H1 (cell line): ENCODE data around the gene KRTAP10-5. TPM values are rescaled to one million over a fixed set of nuclear protein-coding genes. Genes with fewer than 3 reads are reported as not detected.

Source experiments
- CTCF ChIA-PET: fragments of 300-600 bp; sonication (Branson Sonifier 250); formaldehyde crosslinking; loops from one replicate; lab custom pipeline; 2021; ENCODE audit not compliant: partially characterized antibody; lab: Charles Lee
- POLR2A ChIA-PET: fragments of 300-600 bp; sonication (Branson Sonifier 250); formaldehyde crosslinking; loops from one replicate; lab custom pipeline; 2021; ENCODE audit warnings: inconsistent platforms; ENCODE audit not compliant: partially characterized antibody; lab: Charles Lee
- DNase-seq, 2 experiments: peaks; one replicate each; pipeline versions ENCODE4 v3.0.0 to v3.0.0-alpha.2; 2010 to 2022; ENCODE audit warnings: low spot score in 2 of 2, low read depth in 1 of 2, mixed read lengths in 1 of 2
- FAIRE-seq: peaks from 2 replicates; lab custom pipeline; 2011; peaks lifted over from hg19 to GRCh38; lab: Jason Lieb, UNC
- H2AFZ ChIP-seq: 2 replicates; pipeline ENCODE4 v1.8.1; 2012; ENCODE audit warnings: low read length, inconsistent platforms
- H2AK5ac ChIP-seq: 2 replicates; pipeline ENCODE4 v1.6.1; 2013; ENCODE audit warnings: low read depth, low read length
- H2BK120ac ChIP-seq: replicated peaks from 2 replicates; pipeline ENCODE3; 2013; ENCODE audit warnings: low read depth, low read length, inconsistent platforms
- H2BK12ac ChIP-seq: 2 replicates; pipeline ENCODE4 v1.6.1; 2013; ENCODE audit warnings: low read depth, low read length
- H2BK15ac ChIP-seq: 2 replicates; pipeline ENCODE4 v1.6.1; 2013; ENCODE audit warnings: low read length
- H2BK20ac ChIP-seq: 2 replicates; pipeline ENCODE4 v1.6.1; 2013; ENCODE audit warnings: low read length
- H2BK5ac ChIP-seq: 2 replicates; pipeline ENCODE4 v1.6.1; 2013; ENCODE audit warnings: low read depth, low read length
- H3K14ac ChIP-seq: 2 replicates; pipeline ENCODE4 v1.6.1; 2013; ENCODE audit warnings: inconsistent platforms; ENCODE audit not compliant: insufficient read length
- H3K18ac ChIP-seq: 2 replicates; pipeline ENCODE4 v1.6.1; 2013; ENCODE audit warnings: low read length; ENCODE audit errors: extremely low read depth
- H3K23ac ChIP-seq: 2 replicates; pipeline ENCODE4 v1.6.1; 2013; ENCODE audit warnings: inconsistent platforms; ENCODE audit not compliant: insufficient read length
- H3K23me2 ChIP-seq: 2 replicates; pipeline ENCODE4 v1.6.1; 2013; ENCODE audit warnings: low read depth, low read length
- H3K27ac ChIP-seq: 2 replicates; pipeline ENCODE4 v1.6.1; 2011; ENCODE audit warnings: low read depth, low read length, inconsistent platforms
- H3K27me3 ChIP-seq, 4 experiments: replicated peaks in 1 of 4; 1 replicate in 1 of 4; 2 replicates in 3 of 4; pipeline versions ENCODE4 v1.6.1 to v1.8.1; 2011 to 2013; ENCODE audit warnings: low read length in 3 of 4, mild to moderate bottlenecking in 3 of 4, inconsistent platforms in 2 of 4, mixed read lengths in 2 of 4, moderate library complexity in 1 of 4; ENCODE audit not compliant: control insufficient read depth in 3 of 4, insufficient read depth in 3 of 4; ENCODE audit errors: extremely low read depth in 1 of 4
- H3K36me3 ChIP-seq, 4 experiments: 2 replicates each; pipeline versions ENCODE4 v1.6.1 to v1.8.1; 2011 to 2013; ENCODE audit warnings: mild to moderate bottlenecking in 4 of 4, low read length in 3 of 4, moderate library complexity in 2 of 4, control low read depth in 1 of 4, inconsistent platforms in 1 of 4; ENCODE audit not compliant: insufficient read depth in 4 of 4, control insufficient read depth in 2 of 4
- H3K4ac ChIP-seq: replicated peaks from 2 replicates; pipeline ENCODE3; 2013; ENCODE audit warnings: low read length, low read depth, mixed read lengths, inconsistent platforms; ENCODE audit not compliant: insufficient read length
- H3K4me1 ChIP-seq, 4 experiments: replicated peaks in 1 of 4; 1 replicate in 1 of 4; 2 replicates in 3 of 4; pipeline versions ENCODE4 v1.6.1 to v1.8.1; 2011 to 2013; ENCODE audit warnings: low read length in 3 of 4, inconsistent platforms in 2 of 4, mixed read lengths in 1 of 4; ENCODE audit not compliant: insufficient read depth in 4 of 4, control insufficient read depth in 3 of 4
- H3K4me2 ChIP-seq, 2 experiments: 2 replicates each; pipeline versions ENCODE4 v1.6.1 to v1.8.1; 2011 to 2013; ENCODE audit warnings: low read depth in 2 of 2, low read length in 2 of 2, control low read depth in 1 of 2, inconsistent platforms in 1 of 2, mild to moderate bottlenecking in 1 of 2; ENCODE audit not compliant: insufficient read depth in 1 of 2
- H3K4me3 ChIP-seq, 4 experiments: fragments of 200-600, 300-600 bp in 1 of 4; sonication (generic), shearing (Covaris generic), sonication (Bioruptor Twin) in 1 of 4; 2 replicates each; pipeline versions ENCODE4 v1.5.1 to v1.8.1; 2011 to 2016; ENCODE audit warnings: low read length in 4 of 4, low read depth in 3 of 4, control low read depth in 2 of 4, inconsistent platforms in 2 of 4, mild to moderate bottlenecking in 2 of 4, mixed read lengths in 1 of 4, moderate library complexity in 1 of 4; ENCODE audit not compliant: insufficient read depth in 2 of 4; ENCODE audit errors: extremely low read depth in 1 of 4
- H3K56ac ChIP-seq: replicated peaks from 2 replicates; pipeline ENCODE3; 2013; ENCODE audit warnings: low read depth, mild to moderate bottlenecking, mixed read lengths, low read length, inconsistent platforms; ENCODE audit not compliant: insufficient read length
- H3K79me1 ChIP-seq: 2 replicates; pipeline ENCODE4 v1.6.1; 2013; ENCODE audit warnings: low read depth, low read length, control low read depth
- H3K79me2 ChIP-seq, 2 experiments: 2 replicates each; pipeline versions ENCODE4 v1.6.1 to v1.8.1; 2012 to 2013; ENCODE audit warnings: low read length in 2 of 2, mild to moderate bottlenecking in 2 of 2, inconsistent platforms in 1 of 2; ENCODE audit not compliant: insufficient read depth in 2 of 2, control insufficient read depth in 1 of 2
- H3K9ac ChIP-seq, 4 experiments: replicated peaks in 1 of 4; 1 replicate in 1 of 4; 2 replicates in 3 of 4; pipeline versions ENCODE4 v1.6.1 to v1.8.1; 2011 to 2013; ENCODE audit warnings: low read depth in 3 of 4, low read length in 3 of 4, control low read depth in 2 of 4, mild to moderate bottlenecking in 2 of 4, moderate library complexity in 2 of 4, inconsistent platforms in 1 of 4; ENCODE audit errors: extremely low read depth in 1 of 4
- H3K9me3 ChIP-seq, 2 experiments: 2 replicates each; pipeline versions ENCODE4 v1.6.1 to v1.8.1; 2012 to 2013; ENCODE audit warnings: mild to moderate bottlenecking in 2 of 2, moderate library complexity in 2 of 2, control low read depth in 1 of 2, inconsistent platforms in 1 of 2, low read depth in 1 of 2, low read length in 1 of 2, mixed read lengths in 1 of 2; ENCODE audit not compliant: insufficient read depth in 2 of 2
- H4K20me1 ChIP-seq, 2 experiments: replicated peaks in 1 of 2; 2 replicates each; pipeline versions ENCODE3 to v1.8.1; 2011 to 2013; ENCODE audit warnings: inconsistent platforms in 2 of 2, low read length in 2 of 2, mild to moderate bottlenecking in 1 of 2; ENCODE audit not compliant: insufficient read depth in 2 of 2, control insufficient read depth in 1 of 2
- H4K5ac ChIP-seq: 2 replicates; pipeline ENCODE4 v1.6.1; 2013; ENCODE audit warnings: low read length, low read depth, mixed read lengths, inconsistent platforms; ENCODE audit not compliant: insufficient read length
- H4K8ac ChIP-seq: 2 replicates; pipeline ENCODE4 v1.8.0; 2013; ENCODE audit warnings: mild to moderate bottlenecking, moderate library complexity, low read length, inconsistent platforms; ENCODE audit not compliant: insufficient read depth; ENCODE audit errors: extremely low read depth
- H4K91ac ChIP-seq: replicated peaks from 2 replicates; pipeline ENCODE3; 2013; ENCODE audit warnings: low read length, mixed read lengths, inconsistent platforms; ENCODE audit not compliant: insufficient read length
- BCL11A ChIP-seq, 2 experiments: IDR thresholded peaks; one replicate each; pipeline ENCODE4 v1.6.1; 2011; ENCODE audit warnings: low read depth in 2 of 2, low read length in 2 of 2, mild to moderate bottlenecking in 2 of 2
- BRCA1 ChIP-seq: IDR thresholded peaks from 2 replicates; pipeline ENCODE4 v1.6.1; 2012; ENCODE audit warnings: low read depth, low read length, improper control_type of control experiment
- EP300 ChIP-seq, 2 experiments: IDR thresholded peaks; 1 replicate in 1 of 2; 2 replicates in 1 of 2; pipeline ENCODE4 v1.6.1; 2011 to 2012; ENCODE audit warnings: low read depth in 2 of 2, low read length in 2 of 2, mild to moderate bottlenecking in 2 of 2, borderline replicate concordance in 1 of 2, inconsistent platforms in 1 of 2, moderate library complexity in 1 of 2
- HDAC6 ChIP-seq: IDR thresholded peaks from one replicate; pipeline ENCODE4 v1.7.1; 2012; ENCODE audit warnings: low read depth, mild to moderate bottlenecking, inconsistent platforms, low read length, moderate library complexity
- KDM5A ChIP-seq: fragments of 200-600 bp; IDR thresholded peaks from 2 replicates; pipeline ENCODE4 v1.7.1; 2012; ENCODE audit warnings: mild to moderate bottlenecking, low read length, inconsistent platforms, mixed read lengths
- RNF2 ChIP-seq: fragments of 200-900, 300-1000 bp; sonication (generic); IDR thresholded peaks from 2 replicates; pipeline ENCODE4 v1.7.1; 2016; ENCODE audit warnings: borderline replicate concordance, low read depth, mild to moderate bottlenecking, antibody characterized with exemption, low read length; ENCODE audit not compliant: poor library complexity, severe bottlenecking; ENCODE audit errors: missing control alignments
- SAP30 ChIP-seq: fragments of 300-600 bp; sonication (generic); IDR thresholded peaks from 2 replicates; pipeline ENCODE4 v1.7.1; 2012; ENCODE audit warnings: low read length, moderate library complexity, mild to moderate bottlenecking, inconsistent platforms; ENCODE audit not compliant: insufficient read depth, insufficient replicate concordance
- SUZ12 ChIP-seq: fragments of 200-600 bp; sonication (generic); IDR thresholded peaks from 2 replicates; pipeline ENCODE4 v1.6.1; 2012; ENCODE audit warnings: mild to moderate bottlenecking, inconsistent platforms, low read length, moderate library complexity, mixed read lengths
- TCF12 ChIP-seq: IDR thresholded peaks from 2 replicates; pipeline ENCODE4 v1.6.1; 2011; ENCODE audit warnings: low read depth, mild to moderate bottlenecking, low read length
- ZNF274 ChIP-seq: IDR thresholded peaks from 2 replicates; pipeline ENCODE4 v1.7.0; 2012; ENCODE audit warnings: low read length, borderline replicate concordance; ENCODE audit errors: extremely low read depth
- WGBS, 2 experiments: shearing (Covaris generic) in 1 of 2; methylation state at CpG; one replicate each; pipeline versions ENCODE4 v1.1.6 to v1.1.7; 2013 to 2015; ENCODE audit warnings: low lambda C conversion rate in 2 of 2, mixed read lengths in 2 of 2, inconsistent platforms in 1 of 2, low coverage in 1 of 2, missing lambda C conversion rate in 1 of 2; ENCODE audit not compliant: insufficient replicate concordance in 2 of 2, insufficient coverage in 1 of 2, insufficient read length in 1 of 2; ENCODE audit errors: extremely low coverage in 1 of 2, missing lambda C conversion rate in 1 of 2; 5-methylcytosine and 5-hydroxymethylcytosine counted together
- polyA plus RNA-seq, 7 experiments: library from polyadenylated mRNA; depleted of rRNA in 3 of 7; stranded (reverse) in 5 of 7; unstranded in 2 of 7; fragments of >200 nt in 5 of 7; fragments of 200-250 nt in 2 of 7; gene quantifications; 1 replicate in 5 of 7; 2 replicates in 1 of 7; 4 replicates in 1 of 7; pipeline versions ENCODE4 v1.2.1 to v1.2.3, GENCODE V29; 2011 to 2013; ENCODE audit warnings: missing spikeins in 2 of 7, mixed read lengths in 2 of 7
- total RNA-seq: library from RNA; stranded (reverse); fragmentation: NEBNext Ultra II Directional; extraction: Animal tissue kit (Norgen Biotek cat#: 25700); gene quantifications from 2 replicates; pipeline ENCODE4 v1.2.1, GENCODE V29; 2021
- TF ChIP-seq, protein P1 (sequence below): IDR thresholded peaks from 2 replicates; pipeline ENCODE4 v1.6.1; 2012; ENCODE audit warnings: inconsistent platforms

The KRTAP10-5 gene
- total and polyA plus RNA-seq, 2 of the 8 experiments (the other 6 are each of a cell fraction or from before 2014, with no cell fraction given) = 0.09 TPM; not detected in 1

GRCh38 chr21:44615911-44616590, 35.6 kb upstream of the KRTAP10-5 start:
- Histone ChIP-seq H3K4me2 (no peak overlapping the region), H3K4ac (peak overlapping the region; percentile 76), H4K91ac (peak overlapping the region; percentile 69), H3K4me3 (no peak overlapping the region), H2BK120ac (no peak overlapping the region), H2BK20ac (peak overlapping the region; percentile 66; the same call in 1 of the 2 replicates), H3K4me1 (peaks cover 0 to 6% (median 2%) of the 10 kb centered on the region in 4 experiments; a peak in 4 of 7 replicates), H2BK15ac (peak overlapping the region; percentile 88; the same call in 1 of the 2 replicates), H3K9ac (no peak overlapping the region), H3K14ac (no peak overlapping the region), H2AK5ac (no peak overlapping the region), H3K79me1 (no peaks in the 10 kb centered on the region; the same call in 1 of the 2 replicates), H4K20me1 (peaks cover 0 to 1% of the 10 kb centered on the region in 2 experiments), H2AFZ (no peak overlapping the region), H3K79me2 (no peaks in the 10 kb centered on the region), H3K18ac (peak overlapping the region; percentile 32; the same call in 1 of the 2 replicates), H3K36me3 (no peaks in the 10 kb centered on the region), H4K5ac (no peak overlapping the region), H3K56ac (no peak overlapping the region), H2BK12ac (peak overlapping the region; percentile 84; the same call in 1 of the 2 replicates), H3K23me2 (no peaks in the 10 kb centered on the region), H3K23ac (no peak overlapping the region), H3K27me3 (no peaks in the 10 kb centered on the region), H2BK5ac (peak overlapping the region; percentile 60; the same call in 1 of the 2 replicates), H3K27ac (no peak overlapping the region), H4K8ac (peak overlapping the region; percentile 48), H3K9me3 (peaks cover 12 to 13% of the 10 kb centered on the region in 2 experiments)
- ChIA-PET POLR2A (interaction anchor here (0.7 to 1.7 kb wide), 3 partner anchors 88 to 96 kb away, joined by 3 read pairs; no protein-coding TSS in a partner anchor), CTCF (interaction anchor here (0.9 to 4.0 kb wide), 7 partner anchors 10 to 183 kb away, joined by 3 to 16 read pairs (median 4); partner anchors contain the start of genes KRTAP10-5 and KRTAP10-9)
- DNase-seq (peak in 1 of 2 experiments; percentile 43), FAIRE-seq (no peak)
- 91% methylated on average over 16 of the region's 17 CpGs; no CpG with 5 or more reads in 1 of the 2 experiments for WGBS, 2 experiments
- no peak for TF ChIP-seq SUZ12
- TF ChIP-seq ZNF274 = no peak
- no peak for TF ChIP-seq TCF12
- no peak for TF ChIP-seq RNF2
- no peak for TF ChIP-seq BCL11A (IDR thresholded peaks at IDR 0.05; ENCODE audit: low read depth in 2 of 2, low read length in 2 of 2)
- TF ChIP-seq SAP30 = no peak
- no peak for TF ChIP-seq BRCA1
- no peak for TF ChIP-seq KDM5A
- TF ChIP-seq, protein P1, sequence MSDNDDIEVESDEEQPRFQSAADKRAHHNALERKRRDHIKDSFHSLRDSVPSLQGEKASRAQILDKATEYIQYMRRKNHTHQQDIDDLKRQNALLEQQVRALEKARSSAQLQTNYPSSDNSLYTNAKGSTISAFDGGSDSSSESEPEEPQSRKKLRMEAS = no peak
- TF ChIP-seq EP300 (IDR thresholded peaks at IDR 0.05; ENCODE audit: borderline replicate concordance in 1 of 2, low read depth in 2 of 2, low read length in 2 of 2) = no peak
- no peak for TF ChIP-seq HDAC6
